GM12878 (cell line): ENCODE results near the gene ACTBL2.

Experiments
- BCL3 ChIP-seq: IDR thresholded peaks from 2 replicates; pipeline ENCODE4 v1.6.1; 2011; ENCODE audit warnings: borderline replicate concordance, low read depth, mild to moderate bottlenecking, moderate library complexity, low read length; ENCODE audit not compliant: insufficient read depth, poor library complexity, severe bottlenecking
- BRCA1 ChIP-seq: IDR thresholded peaks from 2 replicates; pipeline ENCODE4 v1.6.1; 2011; ENCODE audit warnings: low read depth, low read length, improper control_type of control experiment
- HDAC6 ChIP-seq: fragments of 200-600 bp; sonication (generic); IDR thresholded peaks from one replicate; pipeline ENCODE4 v1.8.0; 2017; ENCODE audit warnings: antibody characterized with exemption; ENCODE audit not compliant: unreplicated experiment
- MXI1 ChIP-seq: fragments of 150-350 bp; IDR thresholded peaks from 2 replicates; pipeline ENCODE4 v1.6.1; 2011; ENCODE audit warnings: low read depth, mild to moderate bottlenecking, inconsistent platforms, low read length, improper control_type of control experiment
- MYC ChIP-seq: IDR thresholded peaks from 2 replicates; pipeline ENCODE4 v1.6.1; 2011; ENCODE audit warnings: mild to moderate bottlenecking, low read length, moderate library complexity, inconsistent platforms; ENCODE audit not compliant: insufficient read depth, insufficient replicate concordance, insufficient read length, severe bottlenecking
- NFXL1 ChIP-seq: fragments of 450-650 bp; IDR thresholded peaks from 2 replicates; pipeline ENCODE4 v1.6.1; 2017; ENCODE audit warnings: antibody characterized with exemption, mild to moderate bottlenecking, borderline replicate concordance
- NFYB ChIP-seq: IDR thresholded peaks from 2 replicates; pipeline ENCODE4 v1.6.1; 2011; ENCODE audit warnings: low read depth, mild to moderate bottlenecking, low read length, improper control_type of control experiment, moderate library complexity; ENCODE audit not compliant: insufficient read depth
- POLR2AphosphoS5 ChIP-seq: IDR thresholded peaks from 2 replicates; pipeline ENCODE4 v1.6.1; 2011; ENCODE audit warnings: mild to moderate bottlenecking, low read length, inconsistent platforms
- SP1 ChIP-seq: IDR thresholded peaks from one replicate; pipeline ENCODE4 v1.6.1; 2011; ENCODE audit warnings: low read depth, low read length
- TF ChIP-seq, protein P1 (sequence below), 3 experiments: IDR thresholded peaks in 2 of 3; conservative IDR thresholded peaks in 1 of 3; 2 replicates each; pipeline ENCODE4 v1.5.1; 2011; ENCODE audit warnings: low read depth in 3 of 3, low read length in 3 of 3, mild to moderate bottlenecking in 3 of 3, control low read depth in 2 of 3, moderate library complexity in 2 of 3, inconsistent platforms in 1 of 3, mixed read lengths in 1 of 3; ENCODE audit not compliant: control insufficient read depth in 2 of 3, insufficient read depth in 1 of 3; ENCODE audit errors: extremely low read depth in 1 of 3
- TF ChIP-seq, protein P2 (sequence below): IDR thresholded peaks from 2 replicates; pipeline ENCODE4 v1.6.1; 2012; ENCODE audit warnings: low read depth, low read length, improper control_type of control experiment

- TF ChIP-seq, protein P1, sequence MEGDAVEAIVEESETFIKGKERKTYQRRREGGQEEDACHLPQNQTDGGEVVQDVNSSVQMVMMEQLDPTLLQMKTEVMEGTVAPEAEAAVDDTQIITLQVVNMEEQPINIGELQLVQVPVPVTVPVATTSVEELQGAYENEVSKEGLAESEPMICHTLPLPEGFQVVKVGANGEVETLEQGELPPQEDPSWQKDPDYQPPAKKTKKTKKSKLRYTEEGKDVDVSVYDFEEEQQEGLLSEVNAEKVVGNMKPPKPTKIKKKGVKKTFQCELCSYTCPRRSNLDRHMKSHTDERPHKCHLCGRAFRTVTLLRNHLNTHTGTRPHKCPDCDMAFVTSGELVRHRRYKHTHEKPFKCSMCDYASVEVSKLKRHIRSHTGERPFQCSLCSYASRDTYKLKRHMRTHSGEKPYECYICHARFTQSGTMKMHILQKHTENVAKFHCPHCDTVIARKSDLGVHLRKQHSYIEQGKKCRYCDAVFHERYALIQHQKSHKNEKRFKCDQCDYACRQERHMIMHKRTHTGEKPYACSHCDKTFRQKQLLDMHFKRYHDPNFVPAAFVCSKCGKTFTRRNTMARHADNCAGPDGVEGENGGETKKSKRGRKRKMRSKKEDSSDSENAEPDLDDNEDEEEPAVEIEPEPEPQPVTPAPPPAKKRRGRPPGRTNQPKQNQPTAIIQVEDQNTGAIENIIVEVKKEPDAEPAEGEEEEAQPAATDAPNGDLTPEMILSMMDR (IDR thresholded peaks at IDR 0.05 in 2 of 3, conservative IDR thresholded peaks at IDR 0.05 in 1 of 3; ENCODE audit: control insufficient read depth in 2 of 3, extremely low read depth in 1 of 3, insufficient read depth in 1 of 3, low read depth in 3 of 3, low read length in 3 of 3): no peak
- TF ChIP-seq POLR2AphosphoS5 (no peak), NFYB (no peak), MXI1 (no peak), SP1 (no peak), MYC (no peak), BCL3 (no peak), NFXL1 (no peak), HDAC6 (no peak), BRCA1 (no peak)
- TF ChIP-seq, protein P2, sequence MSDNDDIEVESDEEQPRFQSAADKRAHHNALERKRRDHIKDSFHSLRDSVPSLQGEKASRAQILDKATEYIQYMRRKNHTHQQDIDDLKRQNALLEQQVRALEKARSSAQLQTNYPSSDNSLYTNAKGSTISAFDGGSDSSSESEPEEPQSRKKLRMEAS: no peak
Observed at GRCh38 chr5:57495285-57496086, 12.9 kb upstream of the ACTBL2 start.
